Measurements from ENCODE around the gene TMEM204.

- TF ChIP-seq CTCF (IDR thresholded peaks at IDR 0.05) (no peak), EZH2 (IDR thresholded peaks at IDR 0.05; ENCODE audit: borderline replicate concordance, insufficient read depth, low read depth, low read length, poor library complexity, severe bottlenecking) (no peak)
Observed at GRCh38 chr16:1560153-1560552, 26.7 kb downstream of the TMEM204 start.
